HepG2 (cell line): ENCODE data around the gene ZNF444. TPM values are rescaled to one million over a fixed set of nuclear protein-coding genes. Genes with fewer than 3 reads are reported as not detected.

Experiments
- ARID3A ChIP-seq: IDR thresholded peaks from 2 replicates; pipeline ENCODE4 v1.6.1; 2012; ENCODE audit warnings: low read depth, low read length, improper control_type of control experiment
- CEBPZ ChIP-seq: IDR thresholded peaks from 2 replicates; pipeline ENCODE4 v1.6.1; 2012; ENCODE audit warnings: low read length, improper control_type of control experiment
- DDIT3 ChIP-seq: sonication (generic); formaldehyde crosslinking; IDR thresholded peaks from 2 replicates; pipeline ENCODE4 v1.4.0; 2020; ENCODE audit warnings: mild to moderate bottlenecking, missing genetic modification reagents
- DZIP1 ChIP-seq: sonication (generic); formaldehyde crosslinking; IDR thresholded peaks from 2 replicates; pipeline ENCODE4 v1.5.0; 2020; ENCODE audit warnings: mild to moderate bottlenecking, missing genetic modification reagents
- FOXK1 ChIP-seq: sonication (generic); formaldehyde crosslinking; IDR thresholded peaks from 2 replicates; pipeline ENCODE4 v1.4.0; 2020; ENCODE audit warnings: low read depth, missing genetic modification reagents, borderline replicate concordance
- GATAD2A ChIP-seq: IDR thresholded peaks from 2 replicates; pipeline ENCODE4 v1.6.1; 2016
- KDM4B ChIP-seq: sonication (generic); formaldehyde crosslinking; IDR thresholded peaks from 2 replicates; pipeline ENCODE4 v1.4.0; 2020; ENCODE audit warnings: missing genetic modification reagents
- KLF11 ChIP-seq: IDR thresholded peaks from 2 replicates; pipeline ENCODE4 v1.6.1; 2016; ENCODE audit warnings: missing compliant biosample characterization
- NR1H2 ChIP-seq: sonication (generic); formaldehyde crosslinking; IDR thresholded peaks from 2 replicates; pipeline ENCODE4 v1.8.1; 2022; ENCODE audit warnings: low read depth, missing genetic modification reagents, borderline replicate concordance
- REPIN1 ChIP-seq: sonication (generic); formaldehyde crosslinking; IDR thresholded peaks from 2 replicates; pipeline ENCODE4 v1.8.0; 2022; ENCODE audit warnings: missing genetic modification reagents, low read depth, mild to moderate bottlenecking, borderline replicate concordance
- SIN3A ChIP-seq: IDR thresholded peaks from 2 replicates; pipeline ENCODE4 v1.6.1; 2011; ENCODE audit warnings: low read depth, mild to moderate bottlenecking, control low read depth, low read length, borderline replicate concordance
- TOE1 ChIP-seq: sonication (generic); formaldehyde crosslinking; IDR thresholded peaks from 2 replicates; pipeline ENCODE4 v1.4.0; 2020; ENCODE audit warnings: mild to moderate bottlenecking, missing genetic modification reagents
- ZBTB44 ChIP-seq: sonication (generic); formaldehyde crosslinking; IDR thresholded peaks from 2 replicates; pipeline ENCODE4 v1.4.0; 2020; ENCODE audit warnings: missing genetic modification reagents
- ZNF121 ChIP-seq: sonication (generic); formaldehyde crosslinking; IDR thresholded peaks from 2 replicates; pipeline ENCODE4 v1.5.0; 2020; ENCODE audit warnings: mild to moderate bottlenecking, missing genetic modification reagents
- ZNF329 ChIP-seq: sonication (generic); formaldehyde crosslinking; IDR thresholded peaks from 2 replicates; pipeline ENCODE4 v1.9.0; 2021; ENCODE audit warnings: low read depth, mild to moderate bottlenecking, missing genetic modification reagents
- ZNF496 ChIP-seq: sonication (generic); formaldehyde crosslinking; IDR thresholded peaks from 2 replicates; pipeline ENCODE4 v1.8.1; 2023; ENCODE audit warnings: mild to moderate bottlenecking, moderate library complexity, missing genetic modification reagents; ENCODE audit not compliant: insufficient replicate concordance
- ZNF512B ChIP-seq: sonication (generic); formaldehyde crosslinking; IDR thresholded peaks from 2 replicates; pipeline ENCODE4 v1.5.1; 2020; ENCODE audit warnings: missing genetic modification reagents, mild to moderate bottlenecking, borderline replicate concordance
- polyA plus RNA-seq, 8 experiments: library from polyadenylated mRNA; depleted of rRNA in 3 of 8; stranded (reverse) in 7 of 8; unstranded in 1 of 8; fragments of >200 nt; fragmentation: Illumina TruSeq in 4 of 8; extraction: Trizol in 4 of 8; gene quantifications; 2 replicates each; pipeline versions ENCODE4 v1.2.1 to v1.2.3, GENCODE V29; 2011 to 2016; ENCODE audit warnings: low read depth in 4 of 8, missing spikeins in 1 of 8, mixed read lengths in 1 of 8; ENCODE audit not compliant: insufficient read depth in 1 of 8
- total RNA-seq, 5 experiments: library from RNA; depleted of rRNA; stranded (reverse); fragments of >200 nt; fragmentation: Illumina TruSeq; extraction: Trizol; gene quantifications; 2 replicates each; pipeline ENCODE4 v1.2.3, GENCODE V29; 2016; ENCODE audit warnings: low read depth in 1 of 5

Gene ZNF444
- total and polyA plus RNA-seq, 2 of the 13 experiments (the other 11 are each of a cell fraction or from before 2014, with no cell fraction given) = 27.4 to 30.3 TPM

GRCh38 chr19:56170261-56170660 lies 29.2 kb downstream of the ZNF444 start (continued):
- no peak for TF ChIP-seq ZBTB44 (CRISPR knock-in tag)
- TF ChIP-seq DZIP1 = no peak
- no peak for TF ChIP-seq TOE1 (CRISPR knock-in tag)
- no peak for TF ChIP-seq REPIN1
- no peak for TF ChIP-seq ZNF512B (CRISPR knock-in tag)
- no peak for TF ChIP-seq CEBPZ
- no peak; the same call in 1 of the 2 replicates for TF ChIP-seq FOXK1 (CRISPR knock-in tag)
- no peak for TF ChIP-seq DDIT3 (CRISPR knock-in tag)
- TF ChIP-seq ZNF496 = no peak
- TF ChIP-seq ARID3A = no peak; the same call in 1 of the 2 replicates
- no peak for TF ChIP-seq NR1H2
- 0 out of 2 replicates have a peak, but pooled peaks have one; percentile 32 for TF ChIP-seq ZNF329
- TF ChIP-seq GATAD2A (CRISPR knock-in tag) = peak; percentile 77
- peak; percentile 60; the same call in 1 of the 2 replicates for TF ChIP-seq SIN3A
- TF ChIP-seq KLF11 (CRISPR knock-in tag) = no peak
- TF ChIP-seq ZNF121 (CRISPR knock-in tag) = no peak
- TF ChIP-seq KDM4B (CRISPR knock-in tag) = 0 out of 2 replicates have a peak, but pooled peaks have one; percentile 50
